ENCODE measurements around the gene RAI1.
"Not testable (repeated sequence)": the region's sequence is repeated elsewhere in the genome, so short reads cannot be mapped to it uniquely, and the experiment has no call there.

RAI1 gene

GRCh38 chr17:17681187-17681743 is at the start of gene RAI1:
RAI1 (plus strand) TSS chr17:17681458; CDS start chr17:17792949, 111,491 bp downstream.
- peak; percentile 73 for DNase-seq

GRCh38 chr17:17632690-17633089 is 48.6 kb upstream of the RAI1 start:
- DNase-seq, result not testable (repeated sequence)

DNA sequence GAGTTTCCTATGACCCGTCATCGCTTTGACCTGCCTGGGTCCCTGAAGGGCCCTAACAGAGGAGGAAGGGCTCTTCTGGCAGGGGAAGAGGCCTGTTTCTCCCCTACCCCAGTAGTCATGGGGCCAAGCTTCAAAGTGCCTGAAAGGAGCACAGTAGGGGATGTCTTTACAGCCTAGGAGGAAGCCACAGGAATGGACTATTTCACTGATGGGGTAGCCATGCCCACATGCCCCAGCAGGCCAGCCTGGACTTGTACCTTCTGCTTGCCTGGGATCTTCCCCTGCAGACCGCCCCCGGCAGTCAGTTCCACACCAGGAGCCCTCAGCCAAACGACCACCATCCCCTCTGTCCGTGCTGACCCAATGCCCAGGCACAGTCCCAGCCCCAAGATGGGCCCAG is 47.9 kb upstream of the RAI1 start:
- DNase-seq, result no peak

GRCh38 chr17:17635126-17635525 is 46.1 kb upstream of the RAI1 start:
- DNase-seq, result no peak

DNA sequence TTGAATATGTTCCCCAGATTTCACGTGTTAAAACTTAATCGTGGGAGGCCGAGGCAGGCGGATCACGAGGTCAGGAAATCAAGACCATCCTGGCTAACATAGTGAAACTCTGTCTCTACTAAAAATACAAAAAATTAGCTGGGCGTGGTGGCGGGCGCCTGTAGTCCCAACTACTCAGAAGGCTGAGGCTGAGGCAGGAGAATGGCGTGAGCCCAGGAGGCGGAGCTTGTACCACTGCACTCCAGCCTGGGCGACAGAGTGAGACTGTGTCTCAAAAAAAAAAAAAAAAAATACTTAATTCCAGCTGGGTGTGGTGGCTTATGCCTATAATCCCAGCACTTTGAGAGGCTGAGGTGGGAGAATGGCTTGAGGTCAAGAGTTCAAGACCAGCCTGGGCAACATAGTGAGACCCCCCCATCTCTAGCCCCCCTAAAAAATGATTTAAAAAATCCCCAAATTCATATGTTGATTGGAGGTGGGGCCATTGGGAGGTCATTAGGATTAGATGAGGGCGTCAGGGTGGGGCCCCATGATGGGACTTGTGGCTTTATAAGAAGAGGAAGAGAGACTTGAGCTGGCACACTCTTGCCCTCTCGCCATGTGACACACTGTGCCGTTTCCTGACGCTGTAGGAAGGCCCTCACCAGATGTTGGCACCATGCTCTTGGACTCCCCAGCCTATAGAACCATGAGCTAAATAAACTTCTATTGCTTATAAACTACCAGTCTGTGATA is 45.6 kb upstream of the RAI1 start:
- not testable (repeated sequence) for DNase-seq

DNA sequence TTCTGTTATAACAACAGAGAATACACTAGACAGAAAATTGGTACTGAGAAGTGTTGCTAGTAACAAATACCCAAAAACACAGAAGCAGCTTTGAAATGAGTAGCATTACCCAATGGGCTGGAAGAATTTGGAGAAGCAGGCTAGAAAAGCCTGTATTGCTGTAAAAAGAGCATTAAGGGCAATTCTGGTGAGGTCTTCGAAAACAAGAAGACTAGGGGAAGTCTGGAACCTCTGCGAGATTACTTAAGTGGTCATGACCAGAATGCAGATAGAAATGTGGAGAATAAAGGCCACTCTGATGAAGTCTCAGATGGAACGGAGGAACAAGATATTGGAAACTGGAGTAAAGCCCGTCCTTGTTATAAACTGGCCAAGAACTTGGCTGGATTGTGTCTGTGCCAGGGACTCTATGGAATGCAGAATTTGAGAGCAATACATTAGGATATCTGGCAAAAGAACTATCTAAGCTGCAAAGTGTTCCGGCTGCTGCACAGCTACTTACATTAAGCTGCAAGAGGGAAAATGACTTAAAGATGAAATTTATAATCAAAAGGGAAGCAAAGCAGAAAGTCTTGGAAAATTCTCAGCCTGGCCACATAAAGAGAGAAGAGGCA is 44.9 kb upstream of the RAI1 start:
- DNase-seq, result no peak

DNA sequence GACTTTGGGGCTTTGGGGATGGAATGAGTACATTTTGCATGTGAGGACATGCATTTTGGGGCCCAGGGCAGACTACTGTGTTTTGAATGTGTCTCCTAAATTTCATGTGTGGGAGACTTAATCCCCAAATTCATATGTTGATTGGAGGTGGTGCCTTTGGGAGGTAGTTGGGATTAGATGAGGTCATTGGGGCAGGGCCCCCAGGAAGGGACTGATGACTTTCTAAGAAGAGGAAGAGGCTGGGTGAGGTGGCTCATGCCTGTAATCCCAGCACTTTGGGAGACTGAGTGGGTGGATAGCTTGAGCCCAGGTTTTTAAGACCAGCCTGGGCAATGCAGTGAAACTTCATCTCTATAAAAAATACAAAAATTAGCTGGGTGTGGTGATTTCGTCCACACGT is 42.8 kb upstream of the RAI1 start:
- no peak for DNase-seq

DNA sequence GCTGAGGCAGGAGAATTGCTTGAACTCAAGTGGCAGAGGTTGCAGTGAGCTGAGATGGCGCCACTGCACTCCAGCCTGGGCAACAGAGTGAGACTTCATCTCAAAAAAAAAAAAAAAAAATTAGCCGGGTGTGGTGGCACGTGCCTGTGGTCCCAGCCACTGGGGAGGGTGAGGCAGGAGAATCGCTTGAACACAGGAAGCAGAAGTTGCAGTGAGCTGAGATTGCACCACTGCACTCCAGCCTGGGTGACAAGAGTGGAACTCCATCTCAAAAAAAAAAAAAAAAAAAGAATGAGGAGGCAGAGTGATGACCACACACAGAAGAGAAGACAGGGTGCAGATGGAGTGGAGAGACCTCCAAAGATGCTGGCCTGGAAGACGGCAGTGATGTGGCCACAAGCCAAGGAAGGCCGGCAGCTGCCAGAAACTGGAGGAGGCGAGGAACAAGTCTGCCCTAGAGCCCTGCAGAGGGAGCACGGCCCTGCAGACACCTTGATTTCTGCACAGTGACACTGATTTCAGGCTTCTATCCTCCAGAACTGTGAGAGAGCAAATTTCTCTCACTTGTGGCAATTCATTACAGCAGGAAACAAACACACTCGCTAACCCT is 41.5 kb upstream of the RAI1 start:
- not testable (repeated sequence) for DNase-seq

GRCh38 chr17:17641621-17642409 is 39.4 kb upstream of the RAI1 start:
- DNase-seq, result peak; percentile 81

- DNase-seq, result not testable (repeated sequence)
Measured at GRCh38 chr17:17645148-17645547, 36.1 kb upstream of the RAI1 start.

GRCh38 chr17:17645961-17646360 is 35.3 kb upstream of the RAI1 start:
- DNase-seq, result no peak

- DNase-seq, result no peak
Measured at GRCh38 chr17:17647524-17648178, 33.6 kb upstream of the RAI1 start.

- DNase-seq, result no peak
Measured at GRCh38 chr17:17648762-17649161, 32.5 kb upstream of the RAI1 start.

- no peak for DNase-seq
Measured at GRCh38 chr17:17650959-17651358, 30.3 kb upstream of the RAI1 start.

- no peak for DNase-seq
Measured at GRCh38 chr17:17653343-17653742, 27.9 kb upstream of the RAI1 start.

DNA sequence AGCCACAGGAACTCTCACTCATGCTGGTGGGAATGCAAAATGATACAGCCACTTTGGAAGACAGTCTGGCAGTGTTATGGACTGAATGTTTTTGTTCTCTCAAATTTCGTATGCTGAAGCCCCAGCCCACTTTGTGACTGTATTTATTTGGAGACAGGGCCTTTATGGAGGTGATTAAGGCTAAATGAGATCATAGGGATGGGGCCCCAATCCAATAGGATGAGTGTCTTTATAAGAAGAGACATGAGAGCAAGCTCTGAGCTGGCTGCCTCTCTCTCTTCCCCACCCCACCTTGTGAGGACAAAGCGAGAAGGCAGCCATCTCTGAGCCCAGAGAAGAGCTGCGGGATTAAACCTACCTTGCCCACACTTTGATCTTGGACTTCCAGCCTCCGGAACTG is 21.9 kb upstream of the RAI1 start:
- DNase-seq, result no peak

- no peak for DNase-seq
Measured at GRCh38 chr17:17661134-17661533, 20.1 kb upstream of the RAI1 start.

DNA sequence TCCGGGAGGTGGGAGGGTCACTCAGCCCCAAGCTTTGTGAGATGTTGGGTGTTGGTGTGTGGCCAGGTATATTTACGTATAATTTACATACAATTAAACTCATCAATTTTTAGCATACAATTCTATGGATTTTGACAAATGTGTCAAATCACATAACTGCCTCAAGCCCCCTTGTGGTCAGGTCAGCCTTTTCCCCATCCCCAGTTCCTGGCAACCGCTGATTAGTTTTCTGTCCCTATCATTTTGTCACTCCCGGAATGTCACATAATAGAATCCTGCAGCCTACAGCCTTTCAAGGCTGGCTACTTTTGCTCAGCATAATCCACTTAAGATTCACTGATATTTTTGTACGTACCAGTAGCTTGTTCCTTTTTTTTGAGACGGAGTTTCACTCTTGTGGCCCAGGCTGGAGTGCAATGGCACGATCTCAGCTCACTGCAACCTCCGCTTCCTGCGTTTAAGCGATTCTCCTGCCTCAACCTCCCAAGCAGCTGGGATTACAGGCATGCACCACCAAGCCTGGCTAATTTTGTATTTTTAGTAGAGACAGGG is 19.3 kb upstream of the RAI1 start:
- no peak for DNase-seq

- DNase-seq, result peak; percentile 68
Measured at GRCh38 chr17:17663160-17664063, 17.8 kb upstream of the RAI1 start.

- DNase-seq, result no peak
Measured at GRCh38 chr17:17664064-17664452, 17.2 kb upstream of the RAI1 start.

DNA sequence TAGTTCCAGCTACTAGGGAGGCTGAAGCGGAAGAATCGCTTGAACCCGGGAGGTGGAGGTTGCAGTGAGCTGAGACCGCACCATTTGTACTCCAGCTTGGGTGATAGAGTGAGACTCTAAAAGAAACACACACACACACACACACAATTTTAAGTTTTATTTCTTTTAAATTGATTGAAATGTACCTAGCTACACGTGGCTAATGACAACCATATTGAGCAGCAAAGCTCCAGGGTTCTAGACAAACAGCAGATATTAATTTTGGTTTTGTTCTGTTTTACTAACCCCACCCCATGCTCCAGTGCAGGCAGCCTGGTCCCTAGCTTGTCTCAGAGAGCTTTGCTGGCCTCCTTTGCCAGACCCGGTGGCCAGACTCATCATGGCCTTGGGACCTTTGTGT is 16.0 kb upstream of the RAI1 start:
- no peak for DNase-seq

Measured in stimulated activated CD4-positive, alpha-beta T cell treated with anti-CD3 and anti-CD28 coated beads, Interleukin-4, amount 100 ng/mL, for 1 hour (primary cell).